ENCODE data around the gene TEX44.

DNA sequence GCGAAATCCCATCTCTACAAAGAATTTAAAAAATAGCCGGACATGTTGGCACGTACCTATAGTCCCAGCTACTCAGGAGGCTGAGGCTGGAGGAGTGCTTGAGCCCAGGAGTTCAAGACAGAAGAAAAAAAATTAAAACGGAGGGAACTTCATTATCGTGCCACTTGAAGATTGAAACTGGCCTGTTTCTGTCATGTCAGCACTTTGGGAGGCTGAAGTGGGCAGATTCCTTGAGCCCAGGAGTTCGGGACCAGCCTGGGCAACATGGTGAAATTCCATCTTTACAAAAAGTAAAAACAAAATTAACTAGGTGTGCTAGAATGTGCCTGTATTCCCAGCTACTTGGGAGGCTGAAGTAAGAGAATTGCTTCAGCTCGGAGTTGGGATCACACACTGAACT, 3.0 kb upstream of the TEX44 start:
- TF ChIP-seq, protein P1, sequence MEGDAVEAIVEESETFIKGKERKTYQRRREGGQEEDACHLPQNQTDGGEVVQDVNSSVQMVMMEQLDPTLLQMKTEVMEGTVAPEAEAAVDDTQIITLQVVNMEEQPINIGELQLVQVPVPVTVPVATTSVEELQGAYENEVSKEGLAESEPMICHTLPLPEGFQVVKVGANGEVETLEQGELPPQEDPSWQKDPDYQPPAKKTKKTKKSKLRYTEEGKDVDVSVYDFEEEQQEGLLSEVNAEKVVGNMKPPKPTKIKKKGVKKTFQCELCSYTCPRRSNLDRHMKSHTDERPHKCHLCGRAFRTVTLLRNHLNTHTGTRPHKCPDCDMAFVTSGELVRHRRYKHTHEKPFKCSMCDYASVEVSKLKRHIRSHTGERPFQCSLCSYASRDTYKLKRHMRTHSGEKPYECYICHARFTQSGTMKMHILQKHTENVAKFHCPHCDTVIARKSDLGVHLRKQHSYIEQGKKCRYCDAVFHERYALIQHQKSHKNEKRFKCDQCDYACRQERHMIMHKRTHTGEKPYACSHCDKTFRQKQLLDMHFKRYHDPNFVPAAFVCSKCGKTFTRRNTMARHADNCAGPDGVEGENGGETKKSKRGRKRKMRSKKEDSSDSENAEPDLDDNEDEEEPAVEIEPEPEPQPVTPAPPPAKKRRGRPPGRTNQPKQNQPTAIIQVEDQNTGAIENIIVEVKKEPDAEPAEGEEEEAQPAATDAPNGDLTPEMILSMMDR (IDR thresholded peaks at IDR 0.05), result no peak
- TF ChIP-seq POLR2A (IDR thresholded peaks at IDR 0.05), result no peak
